Measurements from ENCODE around the gene BCAT1.

BCAT1 gene

GRCh38 chr12:24806386-24806785, 142.5 kb downstream of the BCAT1 start:
- DNase-seq = no peak

- no peak for DNase-seq
Measured at GRCh38 chr12:24803430-24804245, 145.3 kb downstream of the BCAT1 start.

DNA sequence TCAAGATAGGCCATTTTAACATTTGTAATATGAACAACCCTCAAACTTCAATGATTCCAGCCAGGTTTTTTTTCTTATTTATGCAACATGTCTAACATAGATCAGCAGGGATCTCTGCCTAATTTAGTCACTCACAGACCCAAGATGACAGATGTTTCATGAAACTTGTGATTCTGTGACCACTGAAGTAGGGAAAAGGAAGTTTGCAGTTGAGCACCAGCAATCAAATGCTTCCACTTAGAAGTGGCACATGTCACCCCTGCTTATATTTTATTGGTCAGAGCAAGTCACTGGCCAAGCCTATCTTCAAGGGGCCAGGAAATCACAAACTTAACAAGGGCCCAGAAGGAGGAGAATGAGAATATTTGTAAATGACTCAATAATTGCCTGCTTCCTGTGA, 150.6 kb downstream of the BCAT1 start:
- no peak for DNase-seq

DNA sequence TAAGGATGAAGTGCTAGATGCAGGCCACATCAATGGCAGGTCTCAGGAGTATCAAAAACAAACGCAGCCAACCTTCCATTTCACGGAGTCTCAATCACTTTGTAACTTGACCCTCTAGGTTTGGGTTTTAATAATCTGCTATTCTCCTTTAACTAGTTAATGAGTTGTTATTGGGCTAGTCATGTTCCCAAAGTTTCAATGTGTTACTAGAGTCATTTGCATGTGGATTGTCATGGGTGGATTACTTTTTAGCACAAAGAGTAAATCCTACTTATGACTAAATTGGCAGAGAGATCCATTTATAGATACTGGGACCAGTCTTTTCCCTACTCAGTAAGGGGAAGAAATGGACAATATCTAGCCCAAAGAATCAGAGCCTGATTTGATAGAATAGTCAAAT, 151.0 kb downstream of the BCAT1 start:
- no peak for DNase-seq

DNA sequence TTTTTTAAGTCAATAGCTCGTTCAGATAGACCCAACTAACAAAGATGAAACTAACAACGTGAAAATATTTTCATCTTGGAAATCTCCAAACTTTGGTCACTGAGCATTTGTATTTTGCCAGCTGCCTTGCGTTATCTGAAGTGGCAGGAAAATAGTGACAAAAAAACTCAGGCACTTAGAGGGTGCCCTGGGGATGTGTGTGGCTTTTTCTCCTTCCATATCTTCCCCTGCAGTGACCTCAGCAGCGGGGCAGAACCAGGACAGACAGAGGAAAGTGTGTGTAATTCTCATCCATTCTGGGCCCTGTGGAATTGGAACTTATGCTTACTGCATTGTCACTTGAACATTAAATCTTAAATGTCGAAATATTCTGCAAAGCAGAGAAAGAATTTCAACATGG, 152.0 kb downstream of the BCAT1 start:
- DNase-seq = no peak

GRCh38 chr12:24795699-24796347, 153.1 kb downstream of the BCAT1 start:
- no peak for DNase-seq

- DNase-seq = no peak
Measured at GRCh38 chr12:24791622-24792021, 157.3 kb downstream of the BCAT1 start.

GRCh38 chr12:24788886-24789285, 160.0 kb downstream of the BCAT1 start:
- DNase-seq = no peak

GRCh38 chr12:24780697-24781368, 168.1 kb downstream of the BCAT1 start:
- DNase-seq = no peak

DNA sequence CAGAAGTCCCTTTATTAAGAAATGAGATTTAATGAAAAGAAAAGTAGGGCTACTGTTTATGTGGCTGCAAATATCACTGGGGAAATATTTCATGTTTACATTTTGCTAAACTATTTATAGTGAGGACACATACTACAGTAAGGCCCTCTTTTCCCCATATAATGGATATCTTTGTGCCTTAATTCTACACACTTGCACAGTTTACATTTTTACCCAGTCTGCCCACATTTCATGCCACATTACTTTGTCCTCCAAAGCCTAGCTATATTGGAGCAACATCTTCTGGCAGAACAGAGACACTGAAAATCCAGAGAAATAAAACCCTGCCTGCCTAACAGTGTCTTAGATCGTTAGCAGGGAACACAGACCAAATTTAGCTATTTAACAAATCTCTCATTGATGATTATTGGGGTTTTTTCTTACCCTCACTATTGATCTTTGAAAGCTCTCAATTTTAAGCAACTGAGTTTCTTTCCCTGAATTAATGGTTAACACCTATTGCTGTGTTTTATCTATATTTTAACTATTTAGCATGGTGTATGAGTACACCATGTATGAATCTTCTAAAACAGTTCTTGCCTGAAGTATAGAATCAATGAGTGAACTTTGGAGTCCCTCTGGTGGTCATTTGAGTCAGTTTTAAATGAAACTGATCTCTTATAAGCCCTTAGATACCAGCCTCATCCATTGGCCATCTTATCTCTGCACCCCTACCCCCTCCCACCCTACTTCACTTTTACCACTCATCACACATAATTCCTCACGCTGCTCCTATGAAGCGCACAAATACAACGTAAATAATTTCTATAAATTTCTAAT, 170.2 kb downstream of the BCAT1 start:
- no peak for DNase-seq

- no peak for DNase-seq
Measured at GRCh38 chr12:24777359-24777758, 171.5 kb downstream of the BCAT1 start.

DNA sequence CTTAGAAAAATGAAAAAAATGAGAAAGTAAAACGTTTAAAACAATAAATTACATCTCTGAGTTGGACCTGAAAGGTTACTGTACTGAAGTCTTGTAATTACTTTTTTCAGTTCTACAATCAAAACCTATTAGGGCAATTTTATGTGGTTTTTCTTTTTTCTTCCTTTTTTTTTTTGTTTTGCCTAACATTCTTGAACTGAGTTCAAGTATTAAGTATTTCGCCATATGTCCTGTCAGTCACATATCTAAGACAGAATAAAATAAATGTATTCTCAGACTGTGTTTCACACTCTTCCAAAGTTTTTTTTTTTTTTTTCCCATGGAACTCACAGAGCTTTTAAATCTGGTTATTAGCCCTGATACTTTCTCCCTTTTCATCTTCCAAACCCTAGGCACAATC, 172.0 kb downstream of the BCAT1 start:
- no peak for DNase-seq

DNA sequence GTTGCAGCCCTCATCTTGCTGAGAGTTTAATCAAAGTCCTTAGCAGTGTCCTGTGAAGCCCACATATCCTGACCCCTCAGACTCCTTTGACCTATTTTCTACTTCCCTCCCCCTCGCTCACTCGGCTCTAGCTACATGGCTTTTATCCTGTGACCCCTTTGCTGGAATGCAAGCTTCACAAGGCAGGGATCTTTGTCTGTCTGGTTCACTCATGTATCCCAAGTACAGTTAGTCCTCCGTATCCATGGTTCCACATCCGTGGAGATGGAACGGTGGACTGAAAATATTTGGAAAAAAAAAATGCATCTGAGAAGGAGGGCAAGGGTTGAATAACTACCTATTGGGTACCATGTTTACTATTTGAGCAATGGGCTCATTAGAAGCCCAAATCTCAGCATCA, 173.8 kb downstream of the BCAT1 start:
- DNase-seq = no peak

DNA sequence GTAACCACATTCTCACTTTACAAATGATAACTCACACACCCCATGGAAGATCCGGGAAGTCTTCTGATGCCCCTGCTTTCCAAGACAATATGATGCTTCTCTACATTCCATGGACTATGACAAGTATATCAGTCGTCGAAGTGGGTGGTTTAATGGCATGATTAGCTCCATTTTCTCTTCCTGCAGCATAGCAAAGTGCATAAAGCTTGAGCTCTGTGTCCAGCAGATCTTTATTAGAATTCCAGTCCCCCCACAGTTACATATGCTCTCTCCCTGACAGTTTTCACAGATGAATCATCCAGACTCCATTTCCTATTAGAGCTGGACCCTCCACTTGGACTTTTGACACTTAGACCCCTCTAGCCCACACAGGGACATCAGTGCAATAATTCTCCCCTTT, 174.9 kb downstream of the BCAT1 start:
- DNase-seq = no peak

GRCh38 chr12:24772813-24773212, 176.1 kb downstream of the BCAT1 start:
- no peak for DNase-seq

DNA sequence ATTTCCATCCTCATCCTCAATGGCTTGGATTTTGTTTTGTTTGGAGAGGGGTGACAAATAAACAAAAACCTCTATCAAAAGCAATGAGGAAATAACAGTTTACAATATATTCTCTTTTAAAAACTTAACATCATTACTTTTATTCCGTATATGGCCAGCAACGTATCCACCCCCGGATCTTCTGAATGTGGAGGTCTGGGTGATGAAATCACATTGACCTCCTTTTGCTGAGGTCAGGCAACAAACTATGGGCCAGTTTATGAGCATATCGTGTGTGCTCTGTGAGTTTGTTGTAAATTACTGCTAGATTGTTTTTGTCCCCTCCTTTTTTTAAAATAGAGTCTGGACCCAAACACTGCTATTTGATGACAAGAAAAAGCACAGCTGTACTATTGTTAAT, 178.1 kb downstream of the BCAT1 start:
- no peak for DNase-seq

GRCh38 chr12:24770334-24770733, 178.6 kb downstream of the BCAT1 start:
- DNase-seq = no peak

DNA sequence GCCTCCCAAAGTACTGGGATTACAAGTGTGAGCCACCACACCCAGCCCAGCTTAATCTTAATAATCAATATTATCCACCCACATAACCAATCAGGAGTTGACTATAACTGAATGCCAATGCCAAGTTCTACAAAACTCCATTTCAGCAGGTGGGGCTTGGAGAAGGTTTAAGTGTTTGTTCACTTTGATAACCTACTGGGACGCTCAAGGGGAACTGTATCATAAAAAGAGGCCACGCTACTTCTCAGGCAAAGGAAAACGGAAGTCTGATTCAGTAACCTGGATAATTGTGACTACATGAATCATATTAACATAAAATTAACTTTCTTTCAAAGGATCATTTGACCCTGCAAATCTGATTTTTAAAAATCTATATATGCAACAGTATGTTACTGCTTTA, 179.2 kb downstream of the BCAT1 start:
- no peak for DNase-seq

DNA sequence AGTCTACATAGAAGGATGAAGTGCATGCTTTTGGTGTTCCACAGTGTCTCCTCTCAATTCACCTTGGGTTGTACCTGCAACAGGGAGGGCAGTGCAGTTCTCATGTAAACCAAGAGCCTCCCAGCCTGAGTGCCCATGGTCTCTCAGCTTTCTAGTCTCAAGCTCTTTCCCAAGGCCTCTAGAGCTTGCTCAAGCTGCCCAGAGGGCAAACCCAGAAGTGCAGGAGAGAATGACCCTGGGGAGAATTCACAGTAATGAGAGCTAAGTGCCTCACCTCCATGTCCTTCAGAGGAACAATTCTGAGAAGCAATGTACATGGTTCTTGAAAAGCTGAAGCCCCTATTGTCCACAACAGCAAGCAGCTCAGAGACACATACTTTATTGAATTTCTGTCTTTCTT, 180.5 kb downstream of the BCAT1 start:
- no peak for DNase-seq

- no peak for DNase-seq
Measured at GRCh38 chr12:24767016-24767415, 181.9 kb downstream of the BCAT1 start.

- DNase-seq = no peak
Measured at GRCh38 chr12:24764712-24765111, 184.2 kb downstream of the BCAT1 start.

DNA sequence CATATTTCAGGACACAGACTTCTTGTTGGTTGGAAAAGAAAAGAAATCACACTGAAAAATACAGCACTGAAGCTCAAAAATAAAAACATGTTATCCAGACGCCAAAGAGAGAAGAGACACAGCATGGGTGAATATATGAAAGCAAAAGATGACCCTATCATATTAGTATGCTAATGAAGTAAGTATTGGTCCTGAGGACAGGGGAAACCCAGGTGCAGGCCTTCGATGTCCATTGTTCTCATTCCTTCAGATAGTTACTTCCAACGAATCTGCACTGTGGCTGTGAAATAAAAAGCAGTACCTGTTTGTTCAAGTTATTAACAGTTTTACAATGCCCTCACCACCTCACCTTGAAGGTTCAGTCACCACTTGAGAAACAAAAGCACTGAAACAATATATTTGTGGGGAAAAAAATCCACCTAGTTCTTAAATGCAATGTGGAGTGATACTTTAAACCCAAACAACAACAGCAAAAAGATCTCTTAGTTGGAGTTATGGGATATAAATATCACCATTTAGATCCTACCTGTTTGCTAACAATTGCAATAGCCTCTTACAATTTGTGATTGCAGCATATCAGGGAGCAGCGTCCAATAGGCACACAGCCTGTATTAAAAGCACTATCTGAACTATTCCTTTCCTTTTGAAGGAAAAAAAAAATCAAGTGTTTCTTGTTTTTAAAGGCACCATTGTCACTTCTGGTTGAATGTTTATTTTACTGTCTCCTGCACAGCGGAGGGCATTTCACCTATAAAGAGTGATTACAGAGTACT, 188.1 kb downstream of the BCAT1 start:
- no peak for DNase-seq

All from effector CD4-positive, alpha-beta T cell (primary cell).